HG03432 (cell line): ENCODE results near the gene GPC1.
A peak's percentile ranks its signal among the peaks of the same experiment; 100 is the strongest.

Source experiments
- ATAC-seq: cut with Tn5 transposase; IDR thresholded peaks from one replicate; pipeline ENCODE4 v1.9.1; 2021; ENCODE audit warnings: mild to moderate bottlenecking, moderate library complexity; ENCODE audit not compliant: unreplicated experiment

GPC1 gene

DNA sequence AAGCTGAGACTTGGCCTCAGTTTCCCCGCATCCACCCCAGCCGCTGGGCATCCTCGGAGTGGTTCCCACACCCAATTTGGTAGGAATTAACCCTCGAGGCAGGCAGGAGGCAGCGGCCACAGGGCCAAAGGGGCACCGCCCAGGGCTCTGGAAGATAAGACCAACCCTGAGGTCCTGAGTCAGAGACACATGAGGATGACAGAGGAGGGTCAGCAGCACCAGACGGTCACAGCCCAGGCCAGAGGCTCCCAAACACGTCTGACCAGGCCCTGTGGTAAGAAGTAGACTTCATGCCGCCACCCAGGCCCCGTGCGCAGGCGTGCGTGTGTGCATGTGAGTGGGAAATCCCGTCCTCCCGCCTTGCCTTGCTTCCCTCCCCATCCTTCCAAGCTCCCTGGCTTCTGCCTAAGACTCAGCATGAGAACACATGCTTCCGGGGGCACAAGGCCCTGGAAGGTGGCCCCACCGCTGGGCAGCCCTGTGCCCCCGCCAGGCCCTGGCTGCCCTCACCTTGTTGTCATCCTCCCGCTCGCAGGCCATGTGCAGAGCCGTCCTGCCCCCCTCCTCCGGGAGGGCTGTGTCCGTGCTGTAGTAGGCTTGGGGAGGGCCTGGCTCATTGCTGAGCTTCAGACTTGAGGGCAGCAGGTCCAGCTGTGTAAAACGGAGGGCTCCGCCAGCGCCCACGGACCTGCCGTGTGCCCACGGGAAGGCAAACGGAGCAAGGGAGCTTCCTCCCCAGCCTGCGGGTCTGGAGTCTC lies 76.1 kb downstream of the GPC1 start:
- ATAC-seq, result no peak

DNA sequence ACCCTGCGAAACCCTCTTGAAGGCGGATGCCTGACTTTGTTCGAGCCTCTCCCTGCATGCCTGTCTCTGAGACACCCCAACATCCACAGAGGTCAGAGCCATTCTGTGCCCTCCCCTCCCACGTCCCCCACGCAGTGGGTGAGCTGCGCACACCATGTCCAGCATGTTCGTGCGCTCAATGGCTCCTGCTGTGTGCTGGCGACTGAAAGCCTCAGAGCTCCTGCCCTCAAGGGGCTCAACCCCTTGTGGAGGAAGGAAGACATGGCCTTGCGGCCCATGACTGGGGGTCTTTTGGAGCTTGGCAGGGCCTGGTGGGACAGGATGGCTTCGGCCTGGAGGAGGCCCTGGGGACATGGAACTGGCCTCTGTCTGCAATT lies 76.6 kb downstream of the GPC1 start:
- ATAC-seq, result no peak

DNA sequence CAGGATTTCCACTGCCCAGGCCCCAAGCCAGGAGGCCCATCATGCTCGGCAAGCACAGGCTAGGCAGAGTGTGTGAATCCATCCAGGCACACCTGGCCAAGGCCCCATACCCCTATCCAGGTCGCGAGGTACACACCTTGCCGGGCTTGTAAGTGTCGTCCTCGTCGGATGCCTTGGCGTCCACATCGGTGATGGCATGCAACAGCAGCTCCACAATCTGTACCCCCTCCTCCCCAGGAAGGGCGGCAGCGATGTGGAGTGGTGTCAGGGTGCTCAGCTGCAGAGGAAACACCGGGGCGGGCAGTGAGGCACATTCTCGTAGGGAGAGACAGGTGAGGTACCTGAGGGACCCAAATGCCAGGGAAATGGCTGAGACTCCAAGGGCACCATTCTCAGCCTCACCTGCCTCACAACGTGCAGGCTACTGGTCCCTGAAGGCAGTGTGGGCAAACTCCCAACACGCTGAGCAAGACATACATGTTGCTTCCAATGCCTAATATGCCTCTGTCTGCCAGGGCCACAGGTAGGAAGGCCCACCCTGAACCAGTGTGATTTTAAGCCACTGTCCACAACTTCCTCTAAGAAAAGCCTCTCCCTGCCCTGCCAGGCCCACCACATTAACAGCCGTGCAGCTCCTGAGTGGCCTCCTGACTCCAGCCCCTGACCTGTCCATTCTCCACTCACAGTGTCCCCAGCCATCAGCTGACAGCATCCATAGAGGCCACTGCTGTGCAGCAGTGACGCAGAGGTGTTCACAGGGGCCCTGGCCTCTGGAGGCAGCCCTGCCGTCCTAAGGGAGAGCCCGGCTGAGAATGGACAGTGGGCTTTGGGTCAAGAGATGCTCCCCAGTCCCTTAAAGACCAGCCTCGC lies 77.4 kb downstream of the GPC1 start:
- ATAC-seq, result no peak

DNA sequence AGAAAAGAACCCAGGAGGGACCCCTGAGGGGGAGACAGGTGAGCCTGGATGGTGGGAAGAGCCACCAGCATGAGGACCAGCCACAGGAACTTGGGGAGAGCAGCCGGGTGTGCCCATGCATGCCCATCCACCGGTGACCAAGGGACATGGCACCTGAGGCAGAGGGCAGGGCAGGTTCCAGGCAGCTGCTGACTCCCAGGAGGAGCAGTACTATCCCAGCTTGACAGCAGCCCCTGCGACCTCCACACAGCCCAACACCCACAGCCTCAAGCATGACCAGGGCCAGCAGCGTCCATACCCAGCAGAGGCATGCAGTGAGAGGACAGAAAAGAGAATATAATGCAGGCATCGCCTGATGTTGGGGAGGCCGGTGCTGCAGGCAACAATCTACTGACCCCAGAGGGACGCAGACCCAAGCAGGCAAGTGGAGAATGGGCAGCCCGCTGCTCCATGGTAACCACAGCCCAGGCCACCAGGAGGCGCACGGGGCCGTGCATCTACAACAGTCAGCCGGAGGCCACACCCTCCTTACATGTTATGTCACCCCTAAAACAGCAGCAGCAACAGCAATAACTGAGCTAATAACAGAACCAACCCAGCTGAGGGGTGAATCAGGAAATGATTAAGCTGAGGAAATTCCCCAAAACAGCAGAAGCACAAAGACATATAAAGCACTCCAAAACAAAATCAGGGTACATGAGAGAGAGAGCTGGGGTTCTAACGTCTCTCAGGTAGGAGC lies 78.3 kb downstream of the GPC1 start:
- peak; percentile 96 for ATAC-seq

DNA sequence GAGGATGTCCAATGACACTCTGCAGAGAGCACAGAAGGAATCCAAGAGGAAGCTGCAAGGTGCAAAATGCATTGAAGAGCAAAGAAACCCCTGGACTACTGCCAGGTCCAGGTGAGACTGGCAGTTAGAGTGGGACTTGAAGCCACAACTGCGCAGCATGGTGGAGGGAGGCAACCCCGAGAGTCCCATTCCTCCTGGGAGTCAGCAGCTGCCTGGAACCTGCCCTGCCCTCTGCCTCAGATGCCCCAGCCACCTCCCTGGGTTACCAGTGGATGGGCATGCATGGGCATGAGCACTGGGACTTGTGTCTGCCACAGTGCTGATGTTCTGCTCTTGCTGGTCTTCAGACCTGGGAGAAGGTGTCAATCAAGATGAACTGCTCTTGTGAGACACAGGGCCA lies 79.2 kb downstream of the GPC1 start:
- ATAC-seq, result no peak

DNA sequence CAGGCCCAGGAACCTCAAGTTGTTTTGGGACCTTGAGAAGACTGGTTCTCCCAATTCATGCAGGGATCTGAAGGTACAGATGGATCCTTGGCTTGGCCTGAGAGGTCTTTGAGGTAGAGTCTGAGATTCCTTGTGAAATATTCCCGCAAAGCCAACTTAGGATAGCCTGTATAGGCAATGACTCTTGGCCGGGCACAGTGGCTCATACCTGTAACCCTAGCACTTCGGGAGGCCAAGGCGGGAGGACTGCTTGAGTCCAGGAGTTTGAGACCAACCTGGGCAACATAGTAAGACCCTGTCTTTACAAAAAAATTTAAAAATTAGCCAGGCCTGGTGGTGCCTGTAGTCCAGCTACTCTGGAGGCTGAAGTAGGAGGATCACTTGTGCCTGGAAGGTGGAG lies 81.9 kb downstream of the GPC1 start:
- no peak for ATAC-seq
